ENCODE measurements around the gene AP3S2.

Gene AP3S2

GRCh38 chr15:89812847-89813320 is 80.9 kb downstream of the AP3S2 start:
- no peak for DNase-seq

GRCh38 chr15:89812011-89812846 is 81.6 kb downstream of the AP3S2 start:
- DNase-seq: no peak

GRCh38 chr15:89810837-89811236 is 83.0 kb downstream of the AP3S2 start:
- DNase-seq: no peak

DNA sequence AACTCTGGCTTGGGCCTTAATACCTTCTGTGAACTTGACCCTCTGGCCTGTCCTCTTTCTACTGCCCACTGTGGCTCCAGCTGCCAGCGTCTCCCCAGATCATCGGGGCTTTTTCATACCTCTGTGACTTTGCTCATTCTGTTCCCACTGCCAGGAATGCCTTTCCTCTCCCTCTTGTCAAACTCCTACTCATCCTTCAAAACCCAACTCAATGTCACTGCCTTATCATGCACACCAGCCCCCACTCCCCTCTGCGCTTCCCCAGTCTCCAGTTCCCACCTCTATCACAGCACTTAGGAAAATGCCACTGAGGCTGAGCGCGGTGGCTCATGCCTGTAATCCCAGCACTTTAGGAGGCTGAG is 84.0 kb downstream of the AP3S2 start:
- DNase-seq: no peak

DNA sequence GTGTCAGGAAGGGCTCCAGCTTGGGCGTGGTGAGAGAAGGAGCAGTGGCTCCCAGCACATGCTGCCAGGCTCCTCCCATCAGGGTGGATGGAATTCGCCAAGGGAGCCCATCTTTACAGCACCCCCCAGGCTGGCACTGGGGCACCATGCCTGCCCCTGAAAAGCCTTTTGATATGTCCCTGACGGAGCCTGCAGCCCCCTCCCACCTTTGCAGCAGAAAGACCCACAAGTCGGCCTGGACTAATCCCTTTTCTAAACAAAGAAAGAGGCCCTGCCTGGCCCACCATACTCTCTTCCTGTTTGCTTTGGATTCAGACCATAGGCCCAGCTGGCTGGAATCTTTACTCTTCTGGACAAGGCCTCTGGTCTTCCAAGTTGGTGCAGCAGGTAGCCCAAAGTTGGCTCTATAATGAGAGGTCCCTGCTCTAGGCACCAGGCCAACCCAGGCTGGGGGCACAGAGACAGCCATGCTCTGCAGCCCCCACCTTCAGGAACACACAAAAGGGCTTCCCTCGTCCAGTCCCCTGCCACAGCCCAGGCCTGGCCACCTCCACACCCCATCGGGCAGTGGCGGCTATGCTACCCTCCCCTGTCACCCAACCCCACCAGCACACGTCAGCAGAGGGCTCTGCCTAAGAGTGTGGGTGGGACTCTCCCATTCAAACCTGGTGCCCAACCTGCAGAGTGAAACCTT is 84.6 kb downstream of the AP3S2 start:
- no peak for DNase-seq

DNA sequence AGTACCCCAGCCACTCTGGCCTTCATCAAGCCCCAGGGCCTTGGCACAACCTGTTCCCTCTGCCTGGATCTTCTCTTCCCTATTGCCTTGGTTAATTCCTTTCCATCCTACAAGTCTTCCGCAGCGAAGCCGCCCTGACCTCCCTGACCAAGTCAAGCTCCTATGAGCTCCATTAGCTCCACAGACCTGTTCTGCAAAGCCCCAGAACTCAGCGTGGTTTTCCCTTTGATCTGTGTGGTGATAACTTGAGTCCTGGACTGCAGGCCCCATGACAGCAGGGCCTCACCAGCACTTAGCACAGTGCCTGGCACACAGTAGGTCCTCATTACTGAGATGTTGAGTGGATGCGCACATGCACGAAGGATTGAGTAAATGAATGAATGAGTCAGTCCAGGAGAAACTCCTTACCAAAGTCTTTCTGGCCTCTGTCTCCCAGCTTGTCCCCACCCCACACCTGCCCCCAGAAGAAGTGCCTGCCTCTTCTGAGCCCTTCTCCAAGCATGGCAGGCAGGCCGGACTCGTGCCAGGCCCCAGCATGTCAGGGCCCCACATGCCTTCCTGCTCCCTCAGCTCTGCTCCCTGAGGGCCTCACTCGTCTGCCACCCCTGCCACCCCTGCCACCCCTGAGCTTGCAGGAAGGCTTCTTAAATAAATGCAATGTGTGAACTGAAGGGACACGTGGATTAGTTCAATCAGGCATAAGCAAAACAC is 85.5 kb downstream of the AP3S2 start:
- DNase-seq: no peak

DNA sequence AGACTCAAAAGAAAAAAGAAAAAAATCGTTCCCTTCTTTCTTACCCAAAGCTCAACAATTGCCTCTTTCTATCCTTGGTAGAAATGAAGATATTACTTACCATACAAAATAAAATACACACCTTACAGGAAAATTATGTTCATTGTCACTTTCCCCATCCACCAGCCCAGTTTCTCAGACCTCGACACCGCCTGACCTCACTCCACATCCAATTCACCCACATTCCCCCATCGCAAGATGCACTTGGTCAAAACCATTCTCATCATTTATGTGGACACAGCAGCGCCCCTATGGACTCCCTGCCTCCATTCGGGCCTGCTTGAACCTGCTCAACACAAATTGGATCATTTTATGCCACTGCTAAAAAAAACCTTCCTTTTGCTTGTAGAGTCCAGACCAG is 86.1 kb downstream of the AP3S2 start:
- no peak for DNase-seq

GRCh38 chr15:89806559-89807550 is 86.9 kb downstream of the AP3S2 start:
- DNase-seq: no peak

GRCh38 chr15:89806210-89806558 is 87.6 kb downstream of the AP3S2 start:
- DNase-seq: no peak

- DNase-seq: no peak
Observed at GRCh38 chr15:89805241-89806209, 88.3 kb downstream of the AP3S2 start.

DNA sequence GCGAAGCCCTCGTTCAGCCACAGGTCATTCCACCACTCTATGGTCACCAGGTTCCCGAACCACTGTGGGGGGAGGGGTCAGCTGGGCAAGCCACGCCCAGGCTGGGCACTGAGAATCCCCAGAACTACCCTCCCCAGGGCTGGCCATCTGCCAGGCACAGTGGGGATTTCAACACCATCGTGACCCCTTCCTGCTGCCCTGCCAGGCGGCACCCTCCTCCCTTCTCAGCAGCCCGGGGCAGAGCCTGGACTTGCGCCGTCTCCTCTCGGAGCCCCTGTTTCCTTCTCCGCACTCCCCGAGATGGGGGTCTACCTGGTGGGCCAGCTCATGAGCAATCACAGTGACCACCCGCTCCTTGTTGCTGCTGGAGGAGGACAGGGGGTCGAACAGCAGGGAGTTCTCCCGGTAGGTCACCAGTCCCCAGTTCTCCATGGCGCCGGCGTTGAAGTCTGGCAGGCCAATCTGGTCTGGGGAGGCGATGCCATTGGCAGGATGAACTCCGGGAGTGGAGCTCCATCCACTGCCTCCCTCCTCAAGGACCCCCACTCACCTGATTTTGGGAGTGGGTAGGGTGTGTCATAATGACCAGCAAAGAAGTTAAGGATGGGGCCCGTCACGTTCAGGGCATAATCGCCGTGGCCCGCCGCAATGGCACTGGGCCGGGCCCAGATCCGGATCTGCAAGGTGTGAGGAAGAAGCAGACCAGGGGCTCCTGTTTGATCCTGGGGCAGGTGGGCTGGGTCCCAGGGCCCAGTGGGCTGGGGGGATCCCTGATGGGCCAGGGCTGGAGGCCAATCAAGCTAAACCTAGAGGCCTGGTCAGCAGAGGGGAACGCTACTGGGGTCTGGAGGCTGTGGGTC is 89.6 kb downstream of the AP3S2 start:
- no peak for DNase-seq

- DNase-seq: no peak
Observed at GRCh38 chr15:89802986-89803824, 90.6 kb downstream of the AP3S2 start.

DNA sequence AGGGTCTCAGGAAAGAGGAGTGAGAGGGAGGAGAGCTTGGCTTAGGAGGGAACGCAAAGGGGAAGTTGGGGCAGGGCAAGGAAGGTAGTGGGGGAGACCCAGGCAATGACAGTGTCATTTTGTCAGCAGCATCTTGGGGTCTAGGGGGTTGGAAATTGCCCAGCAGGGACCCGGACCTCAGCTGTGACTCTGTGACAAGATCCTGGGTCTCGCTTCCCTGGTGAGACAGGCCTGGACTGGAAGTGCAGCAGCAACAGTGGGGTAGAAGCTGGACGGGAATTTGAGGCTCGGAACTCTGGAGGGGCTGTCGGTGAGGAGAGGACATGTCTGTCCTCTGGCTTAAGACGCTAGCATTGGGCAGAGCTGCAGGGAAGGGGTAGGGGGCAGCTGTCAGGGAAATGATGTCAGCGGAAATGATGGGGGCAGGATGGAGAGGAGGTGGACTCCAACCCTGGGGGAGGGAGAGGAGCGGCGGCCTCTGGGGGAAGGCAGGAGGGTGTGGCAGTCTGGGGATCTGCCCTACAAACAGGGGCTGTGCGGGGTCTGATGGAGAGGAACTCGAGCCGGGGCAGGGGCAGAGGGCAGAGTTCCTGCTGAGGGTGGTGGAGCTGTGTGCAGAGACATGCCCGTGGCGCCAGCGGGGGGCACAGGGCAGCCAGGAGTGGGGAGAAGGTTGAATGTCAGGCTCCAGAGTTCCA is 91.4 kb downstream of the AP3S2 start:
- no peak for DNase-seq

DNA sequence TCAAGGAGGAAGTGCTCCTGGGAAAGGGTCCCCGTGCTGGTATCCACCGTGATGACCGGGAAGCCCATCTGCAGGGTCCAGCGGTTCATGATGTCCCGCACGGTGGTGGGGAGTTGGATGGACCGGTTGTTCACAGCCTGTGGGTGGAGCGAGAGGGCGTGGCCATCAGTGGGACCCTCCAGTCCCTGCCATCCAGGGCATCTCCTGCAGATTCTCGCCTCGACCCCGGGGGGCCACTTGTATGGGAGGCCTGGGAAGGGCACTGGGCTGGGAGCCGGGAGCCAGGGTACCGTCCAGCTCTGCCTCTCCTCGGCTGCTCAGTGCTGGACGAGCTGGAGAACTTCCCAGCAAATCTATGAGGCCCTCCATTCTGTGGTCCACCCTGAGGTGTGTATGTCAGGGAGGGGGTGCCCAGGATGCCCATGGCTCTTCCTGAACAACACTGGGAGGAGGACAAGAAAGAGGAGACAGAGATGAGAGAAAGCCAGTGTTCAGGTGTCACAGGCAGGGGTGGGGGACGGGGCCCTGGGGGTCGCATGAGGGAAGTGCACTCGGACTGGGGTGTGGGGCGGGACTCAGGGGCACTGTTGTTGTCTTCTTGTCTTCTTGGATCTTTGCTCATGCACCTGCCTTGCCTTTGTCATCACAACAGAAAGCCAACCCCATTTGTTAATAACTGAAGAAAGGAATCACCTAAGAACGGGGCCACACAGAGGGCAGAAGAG is 92.2 kb downstream of the AP3S2 start:
- no peak for DNase-seq

GRCh38 chr15:89799918-89800498 is 93.8 kb downstream of the AP3S2 start:
- DNase-seq: no peak

- no peak for DNase-seq
Observed at GRCh38 chr15:89799011-89799911, 94.5 kb downstream of the AP3S2 start.

Measured in NCI-H2029 (cell line).